GM12878 (cell line): ENCODE measurements around the gene IL32. TPM values are rescaled to one million over a fixed set of nuclear protein-coding genes. Genes with fewer than 3 reads are reported as not detected.

Experiments
- ATF7 ChIP-seq: fragments of 450-650 bp; IDR thresholded peaks from 2 replicates; pipeline ENCODE4 v1.6.1; 2016; ENCODE audit warnings: low read depth, mild to moderate bottlenecking
- BACH1 ChIP-seq: fragments of 450-650 bp; IDR thresholded peaks from 2 replicates; pipeline ENCODE4 v1.6.1; 2017; ENCODE audit warnings: mild to moderate bottlenecking, borderline replicate concordance
- CBX5 ChIP-seq: sonication (generic); IDR thresholded peaks from 2 replicates; pipeline ENCODE4 v1.6.1; 2016; ENCODE audit warnings: low read depth, moderate library complexity, mild to moderate bottlenecking, inconsistent platforms
- CHD2 ChIP-seq: IDR thresholded peaks from 2 replicates; pipeline ENCODE4 v1.6.1; 2011; ENCODE audit warnings: low read depth, low read length, improper control_type of control experiment, borderline replicate concordance
- ETV6 ChIP-seq, 2 experiments: fragments of 450-650 bp in 1 of 2; IDR thresholded peaks in 1 of 2; conservative IDR thresholded peaks in 1 of 2; 2 replicates each; pipeline ENCODE4 v1.6.1; 2014; ENCODE audit warnings: antibody characterized with exemption in 1 of 2, borderline replicate concordance in 1 of 2, low read depth in 1 of 2, mild to moderate bottlenecking in 1 of 2, moderate library complexity in 1 of 2
- GATAD2B ChIP-seq: fragments of 450-650 bp; conservative IDR thresholded peaks from 2 replicates; pipeline ENCODE4 v1.6.1; 2017; ENCODE audit warnings: low read depth, mild to moderate bottlenecking, moderate library complexity
- HDAC6 ChIP-seq: fragments of 200-600 bp; sonication (generic); IDR thresholded peaks from one replicate; pipeline ENCODE4 v1.8.0; 2017; ENCODE audit warnings: antibody characterized with exemption; ENCODE audit not compliant: unreplicated experiment
- KAT2A ChIP-seq: conservative IDR thresholded peaks from 2 replicates; pipeline ENCODE4 v1.6.1; 2011; ENCODE audit warnings: low read depth, low read length; ENCODE audit not compliant: control insufficient read depth
- MEF2B ChIP-seq: fragments of 450-650 bp; IDR thresholded peaks from 2 replicates; pipeline ENCODE4 v1.6.1; 2018; ENCODE audit warnings: mild to moderate bottlenecking, moderate library complexity; ENCODE audit not compliant: partially characterized antibody, poor library complexity, severe bottlenecking
- POLR2A ChIP-seq: IDR thresholded peaks from 2 replicates; pipeline ENCODE4 v1.6.1; 2011; ENCODE audit warnings: low read depth, mild to moderate bottlenecking, low read length
- RBBP5 ChIP-seq: fragments of 200-600 bp; sonication (generic); conservative IDR thresholded peaks from 2 replicates; pipeline ENCODE4 v1.6.1; 2016
- SIN3A ChIP-seq: IDR thresholded peaks from 2 replicates; pipeline ENCODE4 v1.6.1; 2012; ENCODE audit warnings: low read depth, low read length, improper control_type of control experiment
- SKIL ChIP-seq: fragments of 450-650 bp; IDR thresholded peaks from 2 replicates; pipeline ENCODE4 v1.6.1; 2017; ENCODE audit warnings: mild to moderate bottlenecking, low read depth, inconsistent platforms; ENCODE audit not compliant: poor library complexity, severe bottlenecking
- SREBF1 ChIP-seq: IDR thresholded peaks from 2 replicates; pipeline ENCODE4 v1.6.1; 2012; ENCODE audit warnings: mild to moderate bottlenecking, low read length
- SUPT20H ChIP-seq: IDR thresholded peaks from 2 replicates; pipeline ENCODE4 v1.6.1; 2011; ENCODE audit warnings: low read depth, mild to moderate bottlenecking, low read length, moderate library complexity, borderline replicate concordance; ENCODE audit not compliant: control insufficient read depth
- ZNF217 ChIP-seq: fragments of 450-650 bp; IDR thresholded peaks from 2 replicates; pipeline ENCODE4 v1.6.1; 2017; ENCODE audit warnings: antibody characterized with exemption, mild to moderate bottlenecking
- ZZZ3 ChIP-seq: IDR thresholded peaks from 2 replicates; pipeline ENCODE4 v1.6.1; 2011; ENCODE audit warnings: low read depth; ENCODE audit not compliant: control insufficient read depth, insufficient read length
- polyA plus RNA-seq, 11 experiments: library from polyadenylated mRNA; depleted of rRNA in 4 of 11; unstranded in 6 of 11; stranded (reverse) in 5 of 11; fragments of >200 nt; fragmentation: Nextera tagmentation in 4 of 11; fragmentation: Illumina TruSeq in 1 of 11; extraction: Ambion mirVana in 4 of 11; extraction: Trizol in 1 of 11; gene quantifications; 1 replicate in 1 of 11; 2 replicates in 10 of 11; pipeline versions ENCODE4 v1.2.1 to v1.2.3, GENCODE V29; 2011 to 2016; ENCODE audit warnings: inconsistent platforms in 2 of 11, missing spikeins in 2 of 11, low read depth in 1 of 11
- total RNA-seq, 4 experiments: library from RNA; depleted of rRNA in 3 of 4; stranded (reverse); fragments of >200 nt in 3 of 4; fragmentation: Illumina TruSeq in 1 of 4; extraction: Trizol in 1 of 4; gene quantifications; 2 replicates each; pipeline versions ENCODE4 v1.2.1 to v1.2.3, GENCODE V29; 2013 to 2021
- TF ChIP-seq, protein P1 (sequence below): fragments of 450-650 bp; IDR thresholded peaks from 2 replicates; pipeline ENCODE4 v1.6.1; 2017; ENCODE audit warnings: mild to moderate bottlenecking, moderate library complexity
- TF ChIP-seq, protein P2 (sequence below): fragments of 450-650 bp; conservative IDR thresholded peaks from 2 replicates; pipeline ENCODE4 v1.6.1; 2017; ENCODE audit warnings: mild to moderate bottlenecking, moderate library complexity
- TF ChIP-seq, protein P3 (sequence below): IDR thresholded peaks from 2 replicates; pipeline ENCODE4 v1.6.1; 2012; ENCODE audit warnings: low read length, inconsistent platforms

The IL32 gene
- total and polyA plus RNA-seq, 10 of the 15 experiments (the other 5 are each of a cell fraction or from before 2014, with no cell fraction given) = 27.0 to 122 (median 55.8) TPM

- TF ChIP-seq MEF2B (no peak), ZNF217 (no peak), ETV6 (conservative IDR thresholded peaks at IDR 0.05 in 1 of 2, IDR thresholded peaks at IDR 0.05 in 1 of 2; ENCODE audit: borderline replicate concordance in 1 of 2, low read depth in 1 of 2) (no peak), CBX5 (no peak), SUPT20H (no peak), HDAC6 (no peak), GATAD2B (0 out of 2 replicates have a peak, but pooled peaks have one; percentile 48), SIN3A (peak; percentile 83), ATF7 (0 out of 2 replicates have a peak, but pooled peaks have one; percentile 20), RBBP5 (no peak), POLR2A (peak; percentile 95), BACH1 (peak; percentile 71; the same call in 1 of the 2 replicates), SKIL (no peak), KAT2A (no peak), ZZZ3 (no peak), SREBF1 (peak; percentile 87), CHD2 (peak; percentile 96)
- TF ChIP-seq, protein P1, sequence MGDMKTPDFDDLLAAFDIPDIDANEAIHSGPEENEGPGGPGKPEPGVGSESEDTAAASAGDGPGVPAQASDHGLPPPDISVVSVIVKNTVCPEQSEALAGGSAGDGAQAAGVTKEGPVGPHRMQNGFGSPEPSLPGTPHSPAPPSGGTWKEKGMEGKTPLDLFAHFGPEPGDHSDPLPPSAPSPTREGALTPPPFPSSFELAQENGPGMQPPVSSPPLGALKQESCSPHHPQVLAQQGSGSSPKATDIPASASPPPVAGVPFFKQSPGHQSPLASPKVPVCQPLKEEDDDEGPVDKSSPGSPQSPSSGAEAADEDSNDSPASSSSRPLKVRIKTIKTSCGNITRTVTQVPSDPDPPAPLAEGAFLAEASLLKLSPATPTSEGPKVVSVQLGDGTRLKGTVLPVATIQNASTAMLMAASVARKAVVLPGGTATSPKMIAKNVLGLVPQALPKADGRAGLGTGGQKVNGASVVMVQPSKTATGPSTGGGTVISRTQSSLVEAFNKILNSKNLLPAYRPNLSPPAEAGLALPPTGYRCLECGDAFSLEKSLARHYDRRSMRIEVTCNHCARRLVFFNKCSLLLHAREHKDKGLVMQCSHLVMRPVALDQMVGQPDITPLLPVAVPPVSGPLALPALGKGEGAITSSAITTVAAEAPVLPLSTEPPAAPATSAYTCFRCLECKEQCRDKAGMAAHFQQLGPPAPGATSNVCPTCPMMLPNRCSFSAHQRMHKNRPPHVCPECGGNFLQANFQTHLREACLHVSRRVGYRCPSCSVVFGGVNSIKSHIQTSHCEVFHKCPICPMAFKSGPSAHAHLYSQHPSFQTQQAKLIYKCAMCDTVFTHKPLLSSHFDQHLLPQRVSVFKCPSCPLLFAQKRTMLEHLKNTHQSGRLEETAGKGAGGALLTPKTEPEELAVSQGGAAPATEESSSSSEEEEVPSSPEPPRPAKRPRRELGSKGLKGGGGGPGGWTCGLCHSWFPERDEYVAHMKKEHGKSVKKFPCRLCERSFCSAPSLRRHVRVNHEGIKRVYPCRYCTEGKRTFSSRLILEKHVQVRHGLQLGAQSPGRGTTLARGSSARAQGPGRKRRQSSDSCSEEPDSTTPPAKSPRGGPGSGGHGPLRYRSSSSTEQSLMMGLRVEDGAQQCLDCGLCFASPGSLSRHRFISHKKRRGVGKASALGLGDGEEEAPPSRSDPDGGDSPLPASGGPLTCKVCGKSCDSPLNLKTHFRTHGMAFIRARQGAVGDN = peak; percentile 50; the same call in 1 of the 2 replicates
- TF ChIP-seq, protein P2, sequence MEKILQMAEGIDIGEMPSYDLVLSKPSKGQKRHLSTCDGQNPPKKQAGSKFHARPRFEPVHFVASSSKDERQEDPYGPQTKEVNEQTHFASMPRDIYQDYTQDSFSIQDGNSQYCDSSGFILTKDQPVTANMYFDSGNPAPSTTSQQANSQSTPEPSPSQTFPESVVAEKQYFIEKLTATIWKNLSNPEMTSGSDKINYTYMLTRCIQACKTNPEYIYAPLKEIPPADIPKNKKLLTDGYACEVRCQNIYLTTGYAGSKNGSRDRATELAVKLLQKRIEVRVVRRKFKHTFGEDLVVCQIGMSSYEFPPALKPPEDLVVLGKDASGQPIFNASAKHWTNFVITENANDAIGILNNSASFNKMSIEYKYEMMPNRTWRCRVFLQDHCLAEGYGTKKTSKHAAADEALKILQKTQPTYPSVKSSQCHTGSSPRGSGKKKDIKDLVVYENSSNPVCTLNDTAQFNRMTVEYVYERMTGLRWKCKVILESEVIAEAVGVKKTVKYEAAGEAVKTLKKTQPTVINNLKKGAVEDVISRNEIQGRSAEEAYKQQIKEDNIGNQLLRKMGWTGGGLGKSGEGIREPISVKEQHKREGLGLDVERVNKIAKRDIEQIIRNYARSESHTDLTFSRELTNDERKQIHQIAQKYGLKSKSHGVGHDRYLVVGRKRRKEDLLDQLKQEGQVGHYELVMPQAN = peak; percentile 71; the same call in 1 of the 2 replicates
- TF ChIP-seq, protein P3, sequence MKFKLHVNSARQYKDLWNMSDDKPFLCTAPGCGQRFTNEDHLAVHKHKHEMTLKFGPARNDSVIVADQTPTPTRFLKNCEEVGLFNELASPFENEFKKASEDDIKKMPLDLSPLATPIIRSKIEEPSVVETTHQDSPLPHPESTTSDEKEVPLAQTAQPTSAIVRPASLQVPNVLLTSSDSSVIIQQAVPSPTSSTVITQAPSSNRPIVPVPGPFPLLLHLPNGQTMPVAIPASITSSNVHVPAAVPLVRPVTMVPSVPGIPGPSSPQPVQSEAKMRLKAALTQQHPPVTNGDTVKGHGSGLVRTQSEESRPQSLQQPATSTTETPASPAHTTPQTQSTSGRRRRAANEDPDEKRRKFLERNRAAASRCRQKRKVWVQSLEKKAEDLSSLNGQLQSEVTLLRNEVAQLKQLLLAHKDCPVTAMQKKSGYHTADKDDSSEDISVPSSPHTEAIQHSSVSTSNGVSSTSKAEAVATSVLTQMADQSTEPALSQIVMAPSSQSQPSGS = no peak
Measured at GRCh38 chr16:3023669-3024478, 41.6 kb upstream of the IL32 start, which contains the start of the genes HCFC1R1 and THOC6 (continued).
